Pulmonary artery endothelial cell (primary cell): ENCODE data around the gene BCL6. TPM values are rescaled to one million over a fixed set of nuclear protein-coding genes. Genes with fewer than 3 reads are reported as not detected.

ENCODE experiments used
- DNase-seq: peaks from one replicate; pipeline ENCODE4 v3.0.0-alpha.2; 2011; ENCODE audit warnings: low read depth, low spot score
- total RNA-seq: library from RNA; depleted of rRNA; stranded (reverse); fragments of >200 nt; gene quantifications from 2 replicates; pipeline ENCODE4 v1.2.3, GENCODE V29; 2014

Gene BCL6
- total RNA-seq, 1 donor from 2014 or later: 5.1 TPM

- DNase-seq: no peak
These were observed 67.7 kb downstream of the BCL6 start for GRCh38 chr3:187677604-187678003.

GRCh38 chr3:187673012-187673411 lies 72.3 kb downstream of the BCL6 start:
- no peak for DNase-seq

Other genes starting within 250 kb of the BCL6 start
- gene SST, start 75.1 kb downstream of the BCL6 start, total RNA-seq: not detected in 2 replicates
- 0.07 TPM in 1 of 2 replicates, not detected in the other for gene RTP2, start 42.9 kb downstream of the BCL6 start, total RNA-seq